Breast epithelium (tissue), 3 donors: ENCODE measurements around the gene FAM193A.

Experiments
- POLR2A ChIP-seq: fragments of 450-650 bp; IDR thresholded peaks from one replicate; pipeline ENCODE4 v1.6.1; 2016; ENCODE audit warnings: antibody characterized with exemption, mild to moderate bottlenecking, moderate library complexity
- TF ChIP-seq, protein P1 (sequence below), 3 donors: fragments of 450-650 bp; IDR thresholded peaks; one replicate each; pipeline ENCODE4 v1.5.1; 2016 to 2017; ENCODE audit warnings: antibody characterized with exemption in 3 of 3, mild to moderate bottlenecking in 3 of 3, moderate library complexity in 3 of 3

DNA sequence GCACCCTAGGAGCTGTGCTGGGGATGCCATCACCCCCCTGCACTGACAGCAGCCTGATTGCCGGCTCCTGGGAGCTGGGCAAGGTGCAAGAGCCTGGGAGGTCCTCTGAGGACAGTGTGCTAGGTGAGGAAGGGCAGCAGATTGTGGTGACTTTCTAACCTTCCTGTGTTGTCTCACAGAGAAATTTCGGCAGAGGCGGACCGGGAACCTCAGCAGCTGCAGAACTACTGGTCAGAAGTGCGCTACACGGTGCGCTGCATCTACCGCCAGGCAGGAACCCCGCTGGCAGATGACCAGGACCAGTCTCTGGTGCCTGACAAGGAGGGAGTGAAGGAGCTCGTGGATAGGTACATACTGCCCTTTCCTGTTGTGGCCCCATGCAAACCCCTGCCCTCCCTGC is 89.8 kb downstream of the FAM193A start:
- TF ChIP-seq POLR2A = no peak
- TF ChIP-seq, protein P1, sequence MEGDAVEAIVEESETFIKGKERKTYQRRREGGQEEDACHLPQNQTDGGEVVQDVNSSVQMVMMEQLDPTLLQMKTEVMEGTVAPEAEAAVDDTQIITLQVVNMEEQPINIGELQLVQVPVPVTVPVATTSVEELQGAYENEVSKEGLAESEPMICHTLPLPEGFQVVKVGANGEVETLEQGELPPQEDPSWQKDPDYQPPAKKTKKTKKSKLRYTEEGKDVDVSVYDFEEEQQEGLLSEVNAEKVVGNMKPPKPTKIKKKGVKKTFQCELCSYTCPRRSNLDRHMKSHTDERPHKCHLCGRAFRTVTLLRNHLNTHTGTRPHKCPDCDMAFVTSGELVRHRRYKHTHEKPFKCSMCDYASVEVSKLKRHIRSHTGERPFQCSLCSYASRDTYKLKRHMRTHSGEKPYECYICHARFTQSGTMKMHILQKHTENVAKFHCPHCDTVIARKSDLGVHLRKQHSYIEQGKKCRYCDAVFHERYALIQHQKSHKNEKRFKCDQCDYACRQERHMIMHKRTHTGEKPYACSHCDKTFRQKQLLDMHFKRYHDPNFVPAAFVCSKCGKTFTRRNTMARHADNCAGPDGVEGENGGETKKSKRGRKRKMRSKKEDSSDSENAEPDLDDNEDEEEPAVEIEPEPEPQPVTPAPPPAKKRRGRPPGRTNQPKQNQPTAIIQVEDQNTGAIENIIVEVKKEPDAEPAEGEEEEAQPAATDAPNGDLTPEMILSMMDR (IDR thresholded peaks at IDR 0.05) = no peak
